K562 (cell line): ENCODE results near the gene WDR13. TPM values are rescaled to one million over a fixed set of nuclear protein-coding genes. Genes with fewer than 3 reads are reported as not detected.

Experiments used
- DDX20 ChIP-seq: fragments of 450-650 bp; IDR thresholded peaks from 2 replicates; pipeline ENCODE4 v1.6.1; 2016; ENCODE audit warnings: missing genetic modification characterization, low read depth, mild to moderate bottlenecking, missing compliant biosample characterization, moderate library complexity
- DPF2 ChIP-seq: fragments of 450-650 bp; IDR thresholded peaks from 2 replicates; pipeline ENCODE4 v1.6.1; 2016
- HBP1 ChIP-seq: fragments of 450-650 bp; formaldehyde crosslinking; IDR thresholded peaks from 2 replicates; pipeline ENCODE4 v1.4.0; 2022; ENCODE audit warnings: missing genetic modification characterization
- NCOA1 ChIP-seq: fragments of 450-650 bp; IDR thresholded peaks from 2 replicates; pipeline ENCODE4 v1.6.1; 2016; ENCODE audit warnings: low read depth
- PKNOX1 ChIP-seq: fragments of 450-650 bp; IDR thresholded peaks from 2 replicates; pipeline ENCODE4 v1.6.1; 2016
- POLR2AphosphoS2 ChIP-seq: IDR thresholded peaks from 2 replicates; pipeline ENCODE4 v1.6.1; 2012; ENCODE audit warnings: low read length, improper control_type of control experiment
- RBM17 ChIP-seq: fragments of 200-400 bp; formaldehyde crosslinking; IDR thresholded peaks from 2 replicates; pipeline ENCODE4 v1.6.1; 2017; ENCODE audit warnings: low read depth, mild to moderate bottlenecking, low read length, borderline replicate concordance
- SRSF3 ChIP-seq: fragments of 200-400 bp; formaldehyde crosslinking; IDR thresholded peaks from 2 replicates; pipeline ENCODE4 v1.6.1; 2016; ENCODE audit warnings: mild to moderate bottlenecking, low read length, moderate library complexity; ENCODE audit not compliant: insufficient read depth
- TAF1 ChIP-seq: IDR thresholded peaks from 2 replicates; pipeline ENCODE4 v1.6.1; 2011; ENCODE audit warnings: mild to moderate bottlenecking, low read length, moderate library complexity; ENCODE audit not compliant: insufficient read depth, control insufficient read depth, severe bottlenecking; ENCODE audit errors: extremely low read depth
- TRIM28 ChIP-seq: fragments of 450-650 bp; IDR thresholded peaks from 2 replicates; pipeline ENCODE4 v1.6.1; 2017
- ZC3H8 ChIP-seq: fragments of 450-650 bp; IDR thresholded peaks from 2 replicates; pipeline ENCODE4 v1.6.1; 2017
- ZKSCAN3 ChIP-seq: fragments of 250-450 bp; sonication (Bioruptor Pico); IDR thresholded peaks from 2 replicates; pipeline ENCODE4 v1.4.0; 2020
- ZNF143 ChIP-seq: sonication (generic); formaldehyde crosslinking; IDR thresholded peaks from 2 replicates; pipeline ENCODE4 v1.9.0; 2022; ENCODE audit warnings: mild to moderate bottlenecking, missing genetic modification reagents
- ZNF197 ChIP-seq: fragments of 200-800 bp; sonication (Bioruptor generic); IDR thresholded peaks from 2 replicates; pipeline ENCODE4 v1.6.1; 2016; ENCODE audit warnings: low read depth, missing genetic modification characterization, missing compliant biosample characterization
- ZNF253 ChIP-seq: fragments of 250-450 bp; sonication (Bioruptor Pico); conservative IDR thresholded peaks from 2 replicates; pipeline ENCODE4 v1.6.1; 2021; ENCODE audit warnings: mild to moderate bottlenecking
- ZNF444 ChIP-seq: fragments of 250-450 bp; sonication (Bioruptor Pico); IDR thresholded peaks from 2 replicates; pipeline ENCODE4 v1.4.0; 2020; ENCODE audit warnings: mild to moderate bottlenecking, moderate library complexity
- ZNF449 ChIP-seq: fragments of 250-450 bp; sonication (Bioruptor Pico); IDR thresholded peaks from 2 replicates; pipeline ENCODE4 v1.8.0; 2022; ENCODE audit warnings: moderate library complexity, mild to moderate bottlenecking, inconsistent platforms
- ZNF512 ChIP-seq: IDR thresholded peaks from 2 replicates; pipeline ENCODE4 v1.6.1; 2016; ENCODE audit warnings: missing genetic modification characterization, missing compliant biosample characterization
- ZNF561 ChIP-seq: fragments of 450-650 bp; formaldehyde crosslinking; conservative IDR thresholded peaks from 2 replicates; pipeline ENCODE4 v1.4.0; 2020; ENCODE audit warnings: mild to moderate bottlenecking, moderate library complexity
- ZNF696 ChIP-seq: fragments of 250-450 bp; sonication (Bioruptor Pico); conservative IDR thresholded peaks from 2 replicates; pipeline ENCODE4 v1.4.0; 2020; ENCODE audit warnings: mild to moderate bottlenecking, moderate library complexity
- ZNF75A ChIP-seq: fragments of 450-650 bp; formaldehyde crosslinking; IDR thresholded peaks from 2 replicates; pipeline ENCODE4 v1.4.0; 2020; ENCODE audit warnings: mild to moderate bottlenecking
- ZNF79 ChIP-seq: fragments of 250-450 bp; sonication (Bioruptor Pico); IDR thresholded peaks from 2 replicates; pipeline ENCODE4 v1.4.0; 2020; ENCODE audit warnings: low read depth, mild to moderate bottlenecking, moderate library complexity
- polyA plus RNA-seq, 8 experiments: library from polyadenylated mRNA; depleted of rRNA in 4 of 8; stranded (reverse) in 5 of 8; unstranded in 3 of 8; fragments of >200 nt; fragmentation: Nextera tagmentation in 2 of 8; fragmentation: Illumina TruSeq in 1 of 8; extraction: Ambion mirVana in 2 of 8; extraction: Trizol in 1 of 8; gene quantifications; 2 replicates each; pipeline versions ENCODE4 v1.2.1 to v1.2.3, GENCODE V29; 2011 to 2014; ENCODE audit warnings: inconsistent platforms in 1 of 8, missing spikeins in 1 of 8
- total RNA-seq, 7 experiments: library from RNA; depleted of rRNA in 6 of 7; stranded (reverse); fragments of >200 nt in 6 of 7; fragmentation: Illumina TruSeq in 2 of 7; extraction: Trizol in 2 of 7; gene quantifications; 2 replicates each; pipeline versions ENCODE4 v1.2.1 to v1.2.3, GENCODE V29; 2011 to 2021; ENCODE audit warnings: low replicate concordance in 1 of 7
- TF ChIP-seq, protein P1 (sequence below): sonication (generic); formaldehyde crosslinking; IDR thresholded peaks from 2 replicates; pipeline ENCODE4 v1.8.1; 2023; ENCODE audit warnings: mild to moderate bottlenecking, missing genetic modification reagents, moderate library complexity

Gene WDR13
- total and polyA plus RNA-seq, 9 of the 15 experiments (the other 6 are each of a cell fraction or from before 2014, with no cell fraction given): 7.4 to 70.5 (median 31.4) TPM

GRCh38 chrX:48573690-48574269 lies 23.5 kb upstream of the WDR13 start (continued):
- TF ChIP-seq, protein P1, sequence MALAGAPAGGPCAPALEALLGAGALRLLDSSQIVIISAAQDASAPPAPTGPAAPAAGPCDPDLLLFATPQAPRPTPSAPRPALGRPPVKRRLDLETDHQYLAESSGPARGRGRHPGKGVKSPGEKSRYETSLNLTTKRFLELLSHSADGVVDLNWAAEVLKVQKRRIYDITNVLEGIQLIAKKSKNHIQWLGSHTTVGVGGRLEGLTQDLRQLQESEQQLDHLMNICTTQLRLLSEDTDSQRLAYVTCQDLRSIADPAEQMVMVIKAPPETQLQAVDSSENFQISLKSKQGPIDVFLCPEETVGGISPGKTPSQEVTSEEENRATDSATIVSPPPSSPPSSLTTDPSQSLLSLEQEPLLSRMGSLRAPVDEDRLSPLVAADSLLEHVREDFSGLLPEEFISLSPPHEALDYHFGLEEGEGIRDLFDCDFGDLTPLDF (CRISPR knock-in tag): no peak
- TF ChIP-seq POLR2AphosphoS2: no peak
- no peak for TF ChIP-seq TAF1
- TF ChIP-seq RBM17: no peak
- no peak for TF ChIP-seq ZNF449 (CRISPR knock-in tag)
- no peak for TF ChIP-seq ZNF197 (CRISPR knock-in tag)
- peak; percentile 26; the same call in 1 of the 2 replicates for TF ChIP-seq HBP1 (CRISPR knock-in tag)
- no peak for TF ChIP-seq ZNF253 (CRISPR knock-in tag)
- no peak for TF ChIP-seq ZC3H8
- TF ChIP-seq NCOA1: peak; percentile 96
- TF ChIP-seq PKNOX1: peak; percentile 73; the same call in 1 of the 2 replicates
- TF ChIP-seq DPF2: peak; percentile 63; the same call in 1 of the 2 replicates
- no peak for TF ChIP-seq ZNF143 (CRISPR knock-in tag)
- TF ChIP-seq ZNF512: no peak
- no peak for TF ChIP-seq ZNF561 (CRISPR knock-in tag)
- no peak for TF ChIP-seq TRIM28
- no peak for TF ChIP-seq ZNF444 (CRISPR knock-in tag)
- TF ChIP-seq ZNF75A (CRISPR knock-in tag): no peak
- no peak for TF ChIP-seq ZNF696
- TF ChIP-seq DDX20 (tag): no peak
- no peak for TF ChIP-seq SRSF3
- no peak for TF ChIP-seq ZNF79
- TF ChIP-seq ZKSCAN3 (CRISPR knock-in tag): no peak
